Measurements from ENCODE around the gene CFDP1. TPM values are rescaled to one million over a fixed set of nuclear protein-coding genes. Genes with fewer than 3 reads are reported as not detected.
A peak's percentile ranks its signal among the peaks of the same experiment; 100 is the strongest.

The CFDP1 gene
- total RNA-seq, 1 experiment from 2014 or later: 52.6 TPM

DNA sequence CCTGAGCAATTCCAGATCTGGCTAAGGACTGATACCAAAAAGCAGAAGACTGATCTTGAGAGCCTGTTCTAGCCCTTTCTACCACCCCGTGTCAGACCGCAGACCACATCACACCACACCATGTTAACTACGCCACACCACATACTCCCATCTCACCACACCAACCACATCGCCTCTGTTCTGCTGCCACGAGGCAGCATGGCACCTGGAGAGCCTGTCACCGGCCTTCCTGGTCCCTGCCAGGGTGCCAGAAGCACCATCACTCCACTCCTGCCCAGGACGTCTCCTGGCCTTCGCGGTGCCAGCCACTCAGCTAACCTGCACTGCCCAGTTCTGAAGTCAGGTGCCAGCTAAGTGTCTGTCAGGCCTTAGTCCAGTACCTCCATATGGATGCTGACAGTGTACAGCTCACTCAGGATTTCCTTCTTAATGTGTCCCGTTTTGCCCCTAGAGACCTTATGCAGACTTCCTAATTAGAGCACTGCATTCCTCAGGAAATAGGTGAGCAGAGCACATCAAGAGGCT, 144.6 kb downstream of the CFDP1 start:
- CTCF ChIA-PET: no interaction called here
- H3K4me1 ChIP-seq (replicated peaks; ENCODE audit: insufficient read depth): peaks cover 13% of the 10 kb centered on the region; the same call in 1 of the 2 replicates
- H4K20me1 ChIP-seq (ENCODE audit: insufficient read depth): no peaks in the 10 kb centered on the region
- H3F3A ChIP-seq (ENCODE audit: insufficient read depth, low read depth): no peaks in the 10 kb centered on the region
- H2AFZ ChIP-seq: no peak overlapping the region
- no peak overlapping the region for H3K4me2 ChIP-seq
- no peaks in the 10 kb centered on the region for H3K9me3 ChIP-seq (ENCODE audit: insufficient read depth, low read depth)
- TF ChIP-seq EZH2 (IDR thresholded peaks at IDR 0.05; ENCODE audit: low read depth): no peak
- TF ChIP-seq, protein P1, sequence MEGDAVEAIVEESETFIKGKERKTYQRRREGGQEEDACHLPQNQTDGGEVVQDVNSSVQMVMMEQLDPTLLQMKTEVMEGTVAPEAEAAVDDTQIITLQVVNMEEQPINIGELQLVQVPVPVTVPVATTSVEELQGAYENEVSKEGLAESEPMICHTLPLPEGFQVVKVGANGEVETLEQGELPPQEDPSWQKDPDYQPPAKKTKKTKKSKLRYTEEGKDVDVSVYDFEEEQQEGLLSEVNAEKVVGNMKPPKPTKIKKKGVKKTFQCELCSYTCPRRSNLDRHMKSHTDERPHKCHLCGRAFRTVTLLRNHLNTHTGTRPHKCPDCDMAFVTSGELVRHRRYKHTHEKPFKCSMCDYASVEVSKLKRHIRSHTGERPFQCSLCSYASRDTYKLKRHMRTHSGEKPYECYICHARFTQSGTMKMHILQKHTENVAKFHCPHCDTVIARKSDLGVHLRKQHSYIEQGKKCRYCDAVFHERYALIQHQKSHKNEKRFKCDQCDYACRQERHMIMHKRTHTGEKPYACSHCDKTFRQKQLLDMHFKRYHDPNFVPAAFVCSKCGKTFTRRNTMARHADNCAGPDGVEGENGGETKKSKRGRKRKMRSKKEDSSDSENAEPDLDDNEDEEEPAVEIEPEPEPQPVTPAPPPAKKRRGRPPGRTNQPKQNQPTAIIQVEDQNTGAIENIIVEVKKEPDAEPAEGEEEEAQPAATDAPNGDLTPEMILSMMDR (conservative IDR thresholded peaks at IDR 0.05): no peak
- no peaks in the 10 kb centered on the region for H3K27me3 ChIP-seq (ENCODE audit: insufficient read depth, low read depth)
- H3K27ac ChIP-seq: no peak overlapping the region
- DNase-seq: no peak
- intact Hi-C loops (cut with micrococcal nuclease; ENCODE audit: unreplicated experiment): no loop called here
- H3K4me3 ChIP-seq: no peak overlapping the region
- H3K9me2 ChIP-seq (ENCODE audit: insufficient read depth): no peaks in the 10 kb centered on the region
- H3K79me2 ChIP-seq (ENCODE audit: low read depth): no peaks in the 10 kb centered on the region
- no TSS peak for BruUV-seq (replicated peaks)
- H3K36me3 ChIP-seq (ENCODE audit: low read depth): peaks cover 9% of the 10 kb centered on the region; the same call in 1 of the 2 replicates
- POLR2A ChIA-PET (ENCODE audit: unreplicated experiment): no interaction called here

DNA sequence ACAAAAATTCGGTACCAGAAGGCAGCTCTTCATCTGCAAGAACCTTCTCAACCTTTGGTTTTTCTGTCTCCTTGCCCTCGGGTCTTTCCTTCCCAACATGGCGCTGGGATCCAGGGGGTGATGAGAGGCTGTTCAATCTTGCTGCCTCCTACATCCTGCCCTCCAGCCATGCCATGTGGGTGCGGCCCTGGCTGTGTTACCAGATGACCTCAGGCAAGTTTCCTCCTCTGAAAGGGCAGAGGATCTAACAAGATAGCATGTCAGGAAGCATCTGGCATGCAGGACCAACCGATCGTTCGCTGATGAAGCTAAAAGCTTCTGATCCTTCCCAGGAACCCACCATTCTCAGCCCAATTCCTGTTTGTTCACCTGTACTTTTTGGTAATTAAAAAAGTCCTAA, 145.1 kb downstream of the CFDP1 start:
- no peak for TF ChIP-seq EZH2 (IDR thresholded peaks at IDR 0.05; ENCODE audit: low read depth)
- TF ChIP-seq, protein P1 (conservative IDR thresholded peaks at IDR 0.05): no peak
- BruUV-seq (replicated peaks): no TSS peak
- intact Hi-C loops (cut with micrococcal nuclease; ENCODE audit: unreplicated experiment): no loop called here
- Histone ChIP-seq H3K4me2 (no peak overlapping the region), H3K4me3 (no peak overlapping the region), H3K9me3 (ENCODE audit: insufficient read depth, low read depth) (no peaks in the 10 kb centered on the region), H2AFZ (no peak overlapping the region), H3K36me3 (ENCODE audit: low read depth) (peaks cover 9% of the 10 kb centered on the region; the same call in 1 of the 2 replicates), H3F3A (ENCODE audit: insufficient read depth, low read depth) (no peaks in the 10 kb centered on the region), H3K27ac (no peak overlapping the region), H3K79me2 (ENCODE audit: low read depth) (no peaks in the 10 kb centered on the region), H3K9me2 (ENCODE audit: insufficient read depth) (no peaks in the 10 kb centered on the region), H3K4me1 (replicated peaks; ENCODE audit: insufficient read depth) (peaks cover 13% of the 10 kb centered on the region; the same call in 1 of the 2 replicates), H3K27me3 (ENCODE audit: insufficient read depth, low read depth) (no peaks in the 10 kb centered on the region), H4K20me1 (ENCODE audit: insufficient read depth) (no peaks in the 10 kb centered on the region)
- CTCF ChIA-PET: no interaction called here
- POLR2A ChIA-PET (ENCODE audit: unreplicated experiment): no interaction called here
- DNase-seq: no peak

DNA sequence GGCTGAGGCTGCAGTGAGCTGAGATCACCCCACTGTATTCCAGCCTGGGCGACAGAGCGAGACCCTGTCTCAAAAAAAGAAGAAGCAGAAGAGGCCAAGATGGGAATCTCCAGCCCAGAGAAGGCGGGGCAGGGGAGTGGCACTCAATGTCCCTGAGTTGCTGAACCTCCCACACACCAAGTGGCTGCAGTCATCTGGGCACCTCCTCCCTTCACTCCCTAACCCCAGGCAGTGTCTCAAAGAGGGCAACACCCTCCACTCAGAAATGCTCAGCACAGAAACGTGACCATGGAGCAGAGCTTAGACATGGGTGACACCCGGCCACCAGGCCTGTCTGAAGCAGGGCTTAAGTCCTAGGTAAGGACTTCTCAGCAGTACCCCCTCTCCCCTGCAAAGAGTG, 145.6 kb downstream of the CFDP1 start:
- Histone ChIP-seq H3K36me3 (ENCODE audit: low read depth) (peaks cover 9% of the 10 kb centered on the region; the same call in 1 of the 2 replicates), H3K9me2 (ENCODE audit: insufficient read depth) (no peaks in the 10 kb centered on the region), H3K79me2 (ENCODE audit: low read depth) (no peaks in the 10 kb centered on the region), H3K27me3 (ENCODE audit: insufficient read depth, low read depth) (no peaks in the 10 kb centered on the region), H3K4me3 (no peak overlapping the region), H2AFZ (no peak overlapping the region), H3K4me1 (replicated peaks; ENCODE audit: insufficient read depth) (peaks cover 13% of the 10 kb centered on the region; the same call in 1 of the 2 replicates), H3K9me3 (ENCODE audit: insufficient read depth, low read depth) (no peaks in the 10 kb centered on the region), H3K4me2 (no peak overlapping the region), H3K27ac (no peak overlapping the region), H4K20me1 (ENCODE audit: insufficient read depth) (no peaks in the 10 kb centered on the region), H3F3A (ENCODE audit: insufficient read depth, low read depth) (no peaks in the 10 kb centered on the region)
- no TSS peak for BruUV-seq (replicated peaks)
- no peak for TF ChIP-seq EZH2 (IDR thresholded peaks at IDR 0.05; ENCODE audit: low read depth)
- TF ChIP-seq, protein P1 (conservative IDR thresholded peaks at IDR 0.05): no peak
- DNase-seq: peak in 1 of 2 experiments; percentile 42
- ChIA-PET CTCF (no interaction called here), POLR2A (ENCODE audit: unreplicated experiment) (no interaction called here)
- intact Hi-C loops (cut with micrococcal nuclease; ENCODE audit: unreplicated experiment): no loop called here

Data from PC-9 (cell line).